ENCODE data around the gene ACTBL2. TPM values are rescaled to one million over a fixed set of nuclear protein-coding genes. Genes with fewer than 3 reads are reported as not detected.

Gene ACTBL2
- polyA plus RNA-seq, 1 of the 3 experiments (the other 2 are of a cell fraction) = 0.99 TPM

GRCh38 chr5:57434227-57434640, 48.4 kb downstream of the ACTBL2 start:
- Histone ChIP-seq H3K27ac (ENCODE audit: low read depth in 2 of 2, low read length in 1 of 2) (peak overlapping the region; percentile 90 to 95), H3K4me2 (peak overlapping the region; percentile 30; the same call in 1 of the 2 replicates), H4K20me1 (ENCODE audit: insufficient read depth) (no peaks in the 10 kb centered on the region), H3K9ac (peak overlapping the region; percentile 28; the same call in 1 of the 2 replicates), H2AFZ (ENCODE audit: low read depth) (no peak overlapping the region), H3K27me3 (ENCODE audit: insufficient read depth) (no peaks in the 10 kb centered on the region), H3K9me2 (no peaks in the 10 kb centered on the region), H3K4me1 (ENCODE audit: control insufficient read depth in 1 of 2, insufficient read depth in 2 of 2, low read depth in 1 of 2, low read length in 1 of 2) (peaks cover 2 to 35% of the 10 kb centered on the region in 2 experiments), H3K36me3 (replicated peaks in 1 of 2; ENCODE audit: control insufficient read depth in 1 of 2, insufficient read depth in 2 of 2, low read length in 1 of 2) (no peaks in the 10 kb centered on the region), H3K9me3 (no peaks in the 10 kb centered on the region), H3K79me2 (ENCODE audit: insufficient read depth) (no peaks in the 10 kb centered on the region), H3F3A (replicated peaks; ENCODE audit: insufficient read depth) (peaks cover 36% of the 10 kb centered on the region), H3K4me3 (ENCODE audit: low read depth in 2 of 2, low read length in 1 of 2) (no peak overlapping the region)
- CTCF ChIA-PET = interaction anchor here (1.6 kb wide), 1 partner anchor 17 kb away, joined by 3 read pairs; no protein-coding TSS in a partner anchor
- POLR2A ChIA-PET = no interaction called here
- DNase-seq = no peak
- WGBS (ENCODE audit: low lambda C conversion rate) = 6% methylated on average over 2 of the region's 2 CpGs
- peak; percentile 7; the same call in 1 of the 2 replicates for TF ChIP-seq USF1 (IDR thresholded peaks at IDR 0.05; ENCODE audit: borderline replicate concordance, low read depth)
- peak; percentile 100 for TF ChIP-seq NFIC (IDR thresholded peaks at IDR 0.05; ENCODE audit: borderline replicate concordance)
- TF ChIP-seq YY1 (IDR thresholded peaks at IDR 0.05; ENCODE audit: low read depth) = no peak
- peak; percentile 4; the same call in 1 of the 2 replicates for TF ChIP-seq RAD21 (IDR thresholded peaks at IDR 0.05; ENCODE audit: low read length)
- TF ChIP-seq IRF3 (IDR thresholded peaks at IDR 0.05; ENCODE audit: low read depth, low read length) = no peak
- peak; percentile 99 for TF ChIP-seq PBX3 (IDR thresholded peaks at IDR 0.05)
- no peak for TF ChIP-seq RCOR1 (IDR thresholded peaks at IDR 0.05; ENCODE audit: low read length)
- no peak for TF ChIP-seq USF2 (IDR thresholded peaks at IDR 0.05; ENCODE audit: borderline replicate concordance, low read depth, low read length)
- peak; percentile 98 for TF ChIP-seq RXRA (IDR thresholded peaks at IDR 0.05; ENCODE audit: borderline replicate concordance, low read depth)
- TF ChIP-seq FOXM1 (IDR thresholded peaks at IDR 0.05; ENCODE audit: low read depth) = peak; percentile 99
- no peak; the same call in 1 of the 2 replicates for TF ChIP-seq REST (IDR thresholded peaks at IDR 0.05; ENCODE audit: low read depth, low read length)
- peak; percentile 96 to 100 for TF ChIP-seq EP300 (IDR thresholded peaks at IDR 0.05; ENCODE audit: borderline replicate concordance in 1 of 2, low read depth in 1 of 2, low read length in 1 of 2)
- peak; percentile 100 for TF ChIP-seq TEAD4 (IDR thresholded peaks at IDR 0.05; ENCODE audit: borderline replicate concordance, insufficient read depth)
- peak; percentile 30; the same call in 1 of the 2 replicates for TF ChIP-seq GABPA (IDR thresholded peaks at IDR 0.05; ENCODE audit: low read depth)
- no peak for TF ChIP-seq NRF1 (IDR thresholded peaks at IDR 0.05; ENCODE audit: low read depth, low read length)
- TF ChIP-seq MAX (IDR thresholded peaks at IDR 0.05; ENCODE audit: low read depth) = peak; percentile 74; the same call in 1 of the 2 replicates
- TF ChIP-seq MXI1 (IDR thresholded peaks at IDR 0.05; ENCODE audit: low read depth, low read length) = no peak
- peak; percentile 73; the same call in 1 of the 2 replicates for TF ChIP-seq FOSL2 (IDR thresholded peaks at IDR 0.05; ENCODE audit: borderline replicate concordance, low read depth)
- no peak; the same call in 1 of the 2 replicates for TF ChIP-seq TAF1 (IDR thresholded peaks at IDR 0.05; ENCODE audit: borderline replicate concordance, low read depth, low read length)
- no peak for TF ChIP-seq EZH2phosphoT487 (IDR thresholded peaks at IDR 0.05; ENCODE audit: borderline replicate concordance, low read depth)
- TF ChIP-seq FOXJ3 (CRISPR knock-in tag; IDR thresholded peaks at IDR 0.05) = no peak
- no peak for TF ChIP-seq GATA2 (CRISPR knock-in tag; IDR thresholded peaks at IDR 0.05)
- TF ChIP-seq MEF2A (IDR thresholded peaks at IDR 0.05; ENCODE audit: borderline replicate concordance, low read depth) = peak; percentile 70; the same call in 1 of the 2 replicates
